AG10803 (cell line): ENCODE data around the gene MEX3D.

ENCODE experiments used
- DNase-seq: peaks from one replicate; pipeline ENCODE4 v3.0.0; 2010; ENCODE audit warnings: low read depth
- H3K4me3 ChIP-seq: 2 replicates; pipeline ENCODE4 v1.5.1; 2011; ENCODE audit warnings: mild to moderate bottlenecking, low read length, control low read depth
- TF ChIP-seq, protein P1 (sequence below): conservative IDR thresholded peaks from 2 replicates; pipeline ENCODE4 v1.5.1; 2011; ENCODE audit warnings: mild to moderate bottlenecking, low read length, control low read depth, inconsistent platforms

MEX3D gene

DNA sequence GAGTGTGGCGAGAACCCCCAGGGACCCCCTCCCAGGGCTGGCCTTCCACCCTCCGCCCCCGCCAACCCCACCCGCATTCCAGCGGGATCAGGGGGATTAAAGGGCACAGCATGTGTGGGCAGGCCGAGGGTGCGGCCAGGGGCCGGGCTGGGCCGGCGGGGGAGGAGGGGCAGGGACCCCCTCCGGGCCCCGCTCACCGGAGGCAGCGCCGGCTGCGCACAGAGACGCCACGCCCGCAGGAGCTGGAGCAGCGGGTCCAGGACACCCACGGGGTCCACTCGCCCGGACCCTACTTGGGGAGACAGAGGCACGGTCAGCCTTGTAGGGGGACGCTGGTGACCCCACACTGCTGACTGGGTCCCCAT is 57.7 kb downstream of the MEX3D start:
- no peak overlapping the region for H3K4me3 ChIP-seq
- TF ChIP-seq, protein P1, sequence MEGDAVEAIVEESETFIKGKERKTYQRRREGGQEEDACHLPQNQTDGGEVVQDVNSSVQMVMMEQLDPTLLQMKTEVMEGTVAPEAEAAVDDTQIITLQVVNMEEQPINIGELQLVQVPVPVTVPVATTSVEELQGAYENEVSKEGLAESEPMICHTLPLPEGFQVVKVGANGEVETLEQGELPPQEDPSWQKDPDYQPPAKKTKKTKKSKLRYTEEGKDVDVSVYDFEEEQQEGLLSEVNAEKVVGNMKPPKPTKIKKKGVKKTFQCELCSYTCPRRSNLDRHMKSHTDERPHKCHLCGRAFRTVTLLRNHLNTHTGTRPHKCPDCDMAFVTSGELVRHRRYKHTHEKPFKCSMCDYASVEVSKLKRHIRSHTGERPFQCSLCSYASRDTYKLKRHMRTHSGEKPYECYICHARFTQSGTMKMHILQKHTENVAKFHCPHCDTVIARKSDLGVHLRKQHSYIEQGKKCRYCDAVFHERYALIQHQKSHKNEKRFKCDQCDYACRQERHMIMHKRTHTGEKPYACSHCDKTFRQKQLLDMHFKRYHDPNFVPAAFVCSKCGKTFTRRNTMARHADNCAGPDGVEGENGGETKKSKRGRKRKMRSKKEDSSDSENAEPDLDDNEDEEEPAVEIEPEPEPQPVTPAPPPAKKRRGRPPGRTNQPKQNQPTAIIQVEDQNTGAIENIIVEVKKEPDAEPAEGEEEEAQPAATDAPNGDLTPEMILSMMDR, result no peak
- DNase-seq, result no peak

DNA sequence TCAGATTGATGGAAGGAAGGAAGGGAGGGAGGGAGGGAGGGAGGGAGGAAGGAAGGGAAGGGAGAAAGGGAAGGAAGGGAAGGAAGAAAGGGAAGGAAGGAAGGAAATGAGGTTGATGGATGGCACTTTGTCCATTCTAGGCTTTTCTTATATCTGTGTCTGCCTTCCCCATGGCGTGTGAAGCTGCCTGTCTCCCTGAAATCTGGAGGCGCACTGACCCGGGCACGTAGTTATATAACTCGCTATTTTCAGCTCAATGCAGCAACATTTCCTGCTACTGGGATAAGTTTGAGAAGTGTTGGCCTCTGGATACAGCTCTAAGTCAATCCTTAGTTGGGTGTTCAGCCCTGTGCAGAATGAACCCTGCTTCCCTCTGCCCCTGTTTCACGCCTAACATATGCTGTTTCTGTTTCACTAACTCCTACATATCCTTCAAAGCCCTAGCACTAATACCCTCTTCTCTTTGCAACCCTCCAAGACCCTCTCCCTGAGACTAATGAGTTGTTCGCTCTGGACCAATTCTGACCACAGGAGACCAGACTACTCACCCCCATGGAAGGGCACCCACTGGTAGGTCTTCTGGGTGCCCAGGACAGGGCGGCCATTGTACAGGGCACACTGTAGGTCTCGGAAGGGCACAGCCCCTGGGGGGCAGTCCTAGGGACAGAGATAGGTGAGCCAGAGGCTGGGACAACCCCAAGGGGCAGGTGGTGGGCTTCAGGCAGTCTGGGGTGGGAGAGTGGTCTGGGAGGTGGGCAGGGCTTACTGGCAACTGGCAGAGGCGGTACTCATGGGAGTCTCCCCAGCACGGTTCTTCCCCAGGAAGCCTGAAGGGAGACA is 58.3 kb downstream of the MEX3D start:
- no peak for DNase-seq
- TF ChIP-seq, protein P1, result no peak
- no peak overlapping the region for H3K4me3 ChIP-seq

DNA sequence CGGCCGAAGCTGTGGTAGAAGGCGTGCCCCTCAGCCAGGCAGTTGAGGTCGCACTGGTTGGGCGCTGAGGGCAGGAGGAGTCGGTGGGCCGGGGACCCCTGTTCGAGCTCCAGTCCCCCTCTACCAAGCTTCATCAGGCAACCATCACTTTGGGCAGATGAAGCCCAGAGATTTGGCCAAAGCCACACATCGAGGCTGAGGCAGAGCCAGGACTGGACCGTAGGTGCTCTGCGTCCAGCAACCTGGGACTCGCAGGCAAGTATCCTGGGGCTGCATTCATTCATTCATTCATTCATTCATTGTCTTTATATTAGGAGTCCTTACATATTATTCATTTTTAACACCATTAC is 59.6 kb downstream of the MEX3D start:
- TF ChIP-seq, protein P1, result no peak
- DNase-seq, result no peak
- H3K4me3 ChIP-seq, result peak overlapping the region; percentile 37

DNA sequence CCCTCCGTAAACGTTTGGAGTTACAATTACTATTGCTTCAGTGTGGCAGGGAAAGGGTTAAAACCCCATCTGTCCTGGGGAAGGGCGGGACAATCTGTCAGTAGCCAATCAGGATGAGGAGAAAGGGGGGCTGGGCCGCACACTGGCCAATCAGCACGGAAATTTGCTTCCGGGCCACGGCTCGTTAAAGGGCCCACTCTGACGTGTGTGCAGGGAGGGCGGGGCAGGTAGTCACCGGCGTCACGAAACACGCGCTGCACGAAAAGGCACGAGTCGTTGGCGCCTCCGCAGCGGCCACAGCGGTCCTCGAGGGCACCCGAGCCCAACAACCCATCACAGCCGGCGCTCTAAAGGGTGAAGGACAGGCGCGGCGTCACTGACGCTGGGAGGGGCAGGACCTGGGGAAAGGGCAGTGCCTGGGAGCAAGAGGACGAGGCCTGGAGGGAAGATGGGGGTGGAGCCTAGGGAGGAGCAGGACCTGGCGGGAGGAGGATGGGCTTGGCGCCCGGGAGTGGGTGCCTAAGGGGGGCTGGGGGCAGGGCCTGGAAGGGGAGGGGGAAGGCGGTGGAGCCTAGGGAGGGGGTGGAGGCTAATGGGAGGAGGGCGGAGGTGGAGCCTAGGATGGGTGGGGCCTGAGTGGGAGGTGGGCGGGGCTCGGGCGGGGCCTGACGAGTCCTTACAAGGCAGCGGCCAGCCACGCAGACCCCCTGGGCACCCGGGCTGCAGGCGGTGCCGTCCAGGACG is 60.2 kb downstream of the MEX3D start:
- DNase-seq, result peak; percentile 94
- TF ChIP-seq, protein P1, result no peak
- peak overlapping the region; percentile 64 for H3K4me3 ChIP-seq

DNA sequence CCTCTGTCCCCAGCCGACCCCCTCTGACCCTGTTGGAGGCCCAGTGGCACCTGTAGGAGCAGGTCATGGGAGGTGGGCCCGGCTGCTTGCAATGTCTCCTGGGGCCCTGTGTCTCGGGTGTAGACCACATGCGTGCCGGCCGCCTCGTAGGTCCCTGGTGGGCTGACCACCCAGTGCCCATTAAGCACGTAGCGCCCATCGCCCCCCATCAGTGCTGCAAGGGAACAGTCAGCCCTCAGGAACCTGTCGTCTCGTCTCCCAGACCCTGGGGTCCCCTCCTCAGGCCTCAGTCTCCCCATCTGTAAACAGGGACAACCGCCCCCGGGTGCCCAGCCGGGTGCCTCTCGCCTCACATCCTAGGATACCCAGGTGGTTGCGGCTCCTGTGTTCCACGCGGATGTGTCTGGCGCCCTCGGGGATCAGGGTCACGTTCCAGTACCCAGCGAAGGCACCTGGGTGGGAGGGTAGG is 60.9 kb downstream of the MEX3D start:
- no peak for DNase-seq
- TF ChIP-seq, protein P1, result no peak
- H3K4me3 ChIP-seq, result peak overlapping the region; percentile 28

DNA sequence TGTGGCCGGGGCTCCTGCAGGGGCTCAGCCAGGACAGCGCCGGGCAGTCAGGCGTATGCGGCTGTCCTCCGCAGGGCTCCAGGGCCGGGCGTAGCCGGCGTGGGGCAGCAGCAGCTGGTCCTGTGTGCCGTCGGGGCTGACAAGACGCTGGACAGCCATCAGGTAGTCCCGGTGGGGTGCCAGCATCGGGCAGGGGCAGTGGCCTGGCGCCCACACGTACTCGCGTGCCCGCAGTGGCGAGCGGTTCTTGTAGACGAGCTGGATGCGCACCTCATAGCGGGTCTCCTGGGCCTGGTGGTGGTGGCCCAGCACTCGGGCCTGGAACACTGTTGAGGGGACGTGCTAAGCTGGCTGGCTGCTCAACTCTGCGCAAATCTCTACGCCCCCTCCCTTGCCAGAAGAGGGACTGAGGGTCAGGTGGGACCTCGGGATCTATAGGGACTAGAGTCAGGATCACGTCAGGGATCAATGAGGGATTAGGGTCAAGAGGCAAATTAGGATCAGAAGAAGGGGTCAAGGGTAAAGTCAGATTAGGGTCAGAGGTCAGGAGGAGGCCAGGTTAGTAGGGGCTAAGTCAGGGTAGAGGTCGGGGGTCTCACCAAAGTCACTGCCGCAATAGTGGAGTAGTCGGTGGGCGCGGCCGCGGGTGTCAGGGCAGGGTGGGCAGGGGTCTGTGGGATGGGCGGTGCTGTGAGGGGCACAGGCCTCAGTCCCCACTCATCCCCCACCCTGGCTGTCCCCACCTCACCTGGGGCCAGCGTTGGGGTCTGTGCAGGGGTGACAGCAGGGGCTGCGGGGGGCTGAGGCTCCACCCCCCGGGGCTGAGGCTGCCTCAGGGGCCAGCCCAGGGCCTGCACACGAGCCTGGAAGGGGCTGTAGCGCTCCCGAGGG is 61.9 kb downstream of the MEX3D start:
- H3K4me3 ChIP-seq, result no peak overlapping the region
- DNase-seq, result no peak
- TF ChIP-seq, protein P1, result no peak
